OCI-LY7 (cell line): ENCODE measurements around the gene MRI1. TPM values are rescaled to one million over a fixed set of nuclear protein-coding genes. Genes with fewer than 3 reads are reported as not detected.

Source experiments
- BruUV-seq: library from RNA; stranded (reverse); fragments of 400-500 nt; replicated peaks from 2 replicates; lab custom pipeline; 2021; lab: Mats Ljungman, UMichigan
- CTCF ChIA-PET: fragments of 300-600 bp; sonication (Branson Sonifier 250); formaldehyde crosslinking; loops from one replicate; lab custom pipeline; 2022; ENCODE audit warnings: antibody characterized with exemption; ENCODE audit not compliant: unreplicated experiment; lab: Charles Lee
- POLR2A ChIA-PET: fragments of 300-600 bp; sonication (Branson Sonifier 250); formaldehyde crosslinking; loops from one replicate; lab custom pipeline; 2022; ENCODE audit warnings: antibody characterized with exemption; lab: Charles Lee
- DNase-seq: peaks from one replicate; pipeline ENCODE4 v3.0.0-alpha.2; 2015; ENCODE audit warnings: low spot score
- H2AFZ ChIP-seq: fragments of 200-600 bp; sonication (generic), shearing (Covaris generic); 2 replicates; pipeline ENCODE4 v1.6.1; 2014; ENCODE audit warnings: mild to moderate bottlenecking, antibody characterized with exemption, low read length, moderate library complexity
- H3K27ac ChIP-seq: fragments of 200-600 bp; sonication (generic); 2 replicates; pipeline ENCODE4 v1.5.1; 2014; ENCODE audit warnings: mixed run types, low read depth, mild to moderate bottlenecking, moderate library complexity, low read length, inconsistent platforms; ENCODE audit not compliant: poor library complexity, severe bottlenecking
- H3K36me3 ChIP-seq: fragments of 200-600 bp; sonication (generic); 2 replicates; pipeline ENCODE4 v1.6.1; 2014; ENCODE audit warnings: mild to moderate bottlenecking, antibody characterized with exemption, low read length, moderate library complexity, mixed read lengths; ENCODE audit not compliant: insufficient read depth
- H3K4me1 ChIP-seq: fragments of 200-600 bp; sonication (generic); 2 replicates; pipeline ENCODE4 v1.5.1; 2014; ENCODE audit warnings: mild to moderate bottlenecking, low read length; ENCODE audit not compliant: insufficient read depth, poor library complexity, severe bottlenecking
- H3K4me2 ChIP-seq: fragments of 200-600 bp; sonication (generic); 2 replicates; pipeline ENCODE4 v1.6.1; 2014; ENCODE audit warnings: mild to moderate bottlenecking, low read length
- H3K4me3 ChIP-seq: fragments of 200-600 bp; sonication (generic); 2 replicates; pipeline ENCODE4 v1.5.1; 2014; ENCODE audit warnings: mild to moderate bottlenecking, low read depth, low read length; ENCODE audit not compliant: poor library complexity, severe bottlenecking
- H3K79me2 ChIP-seq: fragments of 200-600 bp; sonication (generic); 2 replicates; pipeline ENCODE4 v1.6.1; 2016; ENCODE audit warnings: low read depth, mild to moderate bottlenecking, low read length, moderate library complexity, mixed read lengths; ENCODE audit not compliant: insufficient read depth
- H3K9me2 ChIP-seq: fragments of 200-600 bp; sonication (generic); 2 replicates; pipeline ENCODE4 v1.6.1; 2016; ENCODE audit warnings: mild to moderate bottlenecking, low read length, mixed read lengths; ENCODE audit not compliant: insufficient read depth
- H3K9me3 ChIP-seq: fragments of 200-600 bp; sonication (generic); 2 replicates; pipeline ENCODE4 v1.6.1; 2014; ENCODE audit warnings: mild to moderate bottlenecking, mixed run types, low read length, mixed read lengths
- H4K20me1 ChIP-seq: fragments of 200-600 bp; sonication (generic); 2 replicates; pipeline ENCODE4 v1.6.1; 2014; ENCODE audit warnings: mild to moderate bottlenecking, antibody characterized with exemption, low read length, moderate library complexity, mixed read lengths; ENCODE audit not compliant: insufficient read depth
- EZH2phosphoT487 ChIP-seq: fragments of 200-600 bp; sonication (generic); IDR thresholded peaks from 2 replicates; pipeline ENCODE4 v1.6.1; 2018; ENCODE audit warnings: low read depth, borderline replicate concordance, mild to moderate bottlenecking, mixed run types, antibody characterized with exemption, low read length, moderate library complexity, mixed read lengths
- intact Hi-C: fragments of 100-400 bp; cut with micrococcal nuclease; formaldehyde crosslinking; loops from one replicate; pipeline ENCODE4 v1.10.0; 2022; ENCODE audit not compliant: unreplicated experiment
- total RNA-seq, 2 experiments: library from RNA; depleted of rRNA in 1 of 2; stranded (reverse); fragments of >200 nt in 1 of 2; shearing (Covaris generic) in 1 of 2; gene quantifications; 2 replicates each; pipeline ENCODE4 v1.2.3, GENCODE V29; 2014 to 2022
- TF ChIP-seq, protein P1 (sequence below): fragments of 200-600 bp; sonication (generic); conservative IDR thresholded peaks from 2 replicates; pipeline ENCODE4 v1.5.1; 2014; ENCODE audit warnings: mild to moderate bottlenecking, antibody characterized with exemption, low read length, moderate library complexity, mixed read lengths

MRI1 gene
- total RNA-seq, 2 experiments from 2014 or later, result 23.4 to 27.3 TPM

DNA sequence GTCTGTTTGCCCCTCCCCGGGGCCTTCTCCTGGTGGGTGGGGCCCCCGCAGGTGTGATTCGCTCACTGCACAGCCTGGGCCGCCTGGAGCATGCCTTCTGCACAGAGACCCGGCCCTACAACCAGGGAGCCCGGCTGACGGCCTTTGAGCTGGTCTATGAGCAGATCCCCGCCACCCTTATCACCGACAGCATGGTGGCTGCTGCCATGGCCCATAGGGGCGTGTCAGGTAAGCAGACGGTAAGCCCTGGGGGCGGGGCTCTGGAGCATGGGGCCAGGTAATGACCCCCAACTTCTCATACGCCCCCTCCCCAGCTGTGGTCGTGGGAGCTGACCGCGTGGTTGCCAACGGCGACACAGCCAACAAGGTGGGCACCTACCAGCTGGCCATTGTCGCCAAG, 4.2 kb downstream of the MRI1 start:
- intact Hi-C loops, result no loop called here
- Histone ChIP-seq H3K79me2 (no peaks in the 10 kb centered on the region), H3K36me3 (peaks cover 10% of the 10 kb centered on the region), H3K4me1 (peaks cover 11% of the 10 kb centered on the region), H2AFZ (no peak overlapping the region), H3K4me3 (no peak overlapping the region), H3K27ac (no peak overlapping the region), H3K4me2 (no peak overlapping the region), H4K20me1 (no peaks in the 10 kb centered on the region), H3K9me2 (no peaks in the 10 kb centered on the region), H3K9me3 (no peaks in the 10 kb centered on the region)
- TF ChIP-seq, protein P1, sequence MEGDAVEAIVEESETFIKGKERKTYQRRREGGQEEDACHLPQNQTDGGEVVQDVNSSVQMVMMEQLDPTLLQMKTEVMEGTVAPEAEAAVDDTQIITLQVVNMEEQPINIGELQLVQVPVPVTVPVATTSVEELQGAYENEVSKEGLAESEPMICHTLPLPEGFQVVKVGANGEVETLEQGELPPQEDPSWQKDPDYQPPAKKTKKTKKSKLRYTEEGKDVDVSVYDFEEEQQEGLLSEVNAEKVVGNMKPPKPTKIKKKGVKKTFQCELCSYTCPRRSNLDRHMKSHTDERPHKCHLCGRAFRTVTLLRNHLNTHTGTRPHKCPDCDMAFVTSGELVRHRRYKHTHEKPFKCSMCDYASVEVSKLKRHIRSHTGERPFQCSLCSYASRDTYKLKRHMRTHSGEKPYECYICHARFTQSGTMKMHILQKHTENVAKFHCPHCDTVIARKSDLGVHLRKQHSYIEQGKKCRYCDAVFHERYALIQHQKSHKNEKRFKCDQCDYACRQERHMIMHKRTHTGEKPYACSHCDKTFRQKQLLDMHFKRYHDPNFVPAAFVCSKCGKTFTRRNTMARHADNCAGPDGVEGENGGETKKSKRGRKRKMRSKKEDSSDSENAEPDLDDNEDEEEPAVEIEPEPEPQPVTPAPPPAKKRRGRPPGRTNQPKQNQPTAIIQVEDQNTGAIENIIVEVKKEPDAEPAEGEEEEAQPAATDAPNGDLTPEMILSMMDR, result no peak
- no peak for TF ChIP-seq EZH2phosphoT487
- DNase-seq, result no peak
- CTCF ChIA-PET, result no interaction called here
- BruUV-seq, result no TSS peak
- POLR2A ChIA-PET, result no interaction called here

DNA sequence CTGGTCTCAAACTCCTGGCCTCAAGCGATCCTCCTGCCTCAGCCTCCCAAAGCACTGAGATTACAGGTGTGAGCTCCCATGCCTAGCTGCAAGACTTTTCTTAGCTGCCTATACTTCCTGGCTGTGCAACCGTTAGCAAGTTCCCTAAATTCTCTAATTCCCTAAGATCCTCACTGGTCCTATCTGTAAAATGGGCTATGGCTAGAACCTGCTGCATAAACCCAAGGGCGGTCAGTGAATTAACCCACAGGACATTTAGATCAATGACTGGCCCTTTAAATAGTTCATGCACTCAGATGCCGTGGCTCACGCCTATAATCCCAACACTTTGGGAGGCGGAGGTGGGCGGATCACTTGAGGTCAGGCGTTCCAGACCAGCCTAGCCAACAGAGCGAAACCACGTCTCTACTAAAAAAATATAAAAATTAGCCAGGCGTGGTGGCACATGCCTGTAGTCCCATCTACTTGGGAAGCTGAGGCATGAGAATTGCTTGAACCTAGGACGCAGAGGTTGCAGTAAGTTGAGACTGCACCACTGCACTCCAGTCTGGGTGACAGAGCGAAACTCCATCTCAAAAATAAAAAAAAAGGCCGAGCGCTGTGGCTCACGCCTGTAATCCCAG, 5.8 kb downstream of the MRI1 start:
- Histone ChIP-seq H2AFZ (no peak overlapping the region), H3K9me2 (no peaks in the 10 kb centered on the region), H3K9me3 (no peaks in the 10 kb centered on the region), H3K4me2 (no peak overlapping the region), H4K20me1 (no peaks in the 10 kb centered on the region; the same call in 1 of the 2 replicates), H3K4me3 (no peak overlapping the region), H3K36me3 (peaks cover 3% of the 10 kb centered on the region; the same call in 1 of the 2 replicates), H3K79me2 (peaks cover 8% of the 10 kb centered on the region), H3K27ac (no peak overlapping the region), H3K4me1 (peaks cover 8% of the 10 kb centered on the region)
- TF ChIP-seq, protein P1, result no peak
- TF ChIP-seq EZH2phosphoT487, result no peak
- intact Hi-C loops, result no loop called here
- BruUV-seq, result no TSS peak
- ChIA-PET POLR2A (interaction anchor here (0.6 kb wide), 1 partner anchor 522 kb away, joined by 4 read pairs; no protein-coding TSS in a partner anchor), CTCF (no interaction called here)
- DNase-seq, result no peak
